A673 (cell line): ENCODE data around the gene PLEKHF1. TPM values are rescaled to one million over a fixed set of nuclear protein-coding genes. Genes with fewer than 3 reads are reported as not detected.

Experiments used
- BruUV-seq: library from RNA; stranded (reverse); fragments of 400-500 nt; replicated peaks from 2 replicates; lab custom pipeline; 2021; lab: Mats Ljungman, UMichigan
- CTCF ChIA-PET: fragments of 300-600 bp; sonication (Branson Sonifier 250); formaldehyde crosslinking; loops from one replicate; lab custom pipeline; 2022; ENCODE audit warnings: antibody characterized with exemption; lab: Charles Lee
- POLR2A ChIA-PET: fragments of 300-600 bp; sonication (Branson Sonifier 250); formaldehyde crosslinking; loops from one replicate; lab custom pipeline; 2022; ENCODE audit warnings: antibody characterized with exemption; ENCODE audit not compliant: low non-redundant PET; lab: Charles Lee
- DNase-seq: peaks from one replicate; pipeline ENCODE4 v3.0.0-alpha.2; 2015; ENCODE audit warnings: low spot score
- H3K27ac ChIP-seq: fragments of 200-600 bp; sonication (generic); 2 replicates; pipeline ENCODE4 v1.5.1; 2016; ENCODE audit warnings: mixed run types, low read depth, mild to moderate bottlenecking, mixed read lengths, antibody characterized with exemption, low read length; ENCODE audit not compliant: poor library complexity, severe bottlenecking
- H3K27me3 ChIP-seq: fragments of 200-600 bp; sonication (generic); replicated peaks from 2 replicates; pipeline ENCODE4 v1.6.1; 2017; ENCODE audit warnings: mixed run types, low read depth, mild to moderate bottlenecking, mixed read lengths, antibody characterized with exemption, low read length; ENCODE audit not compliant: insufficient read depth, poor library complexity
- H3K36me3 ChIP-seq: fragments of 200-600 bp; sonication (generic); 2 replicates; pipeline ENCODE4 v1.6.1; 2016; ENCODE audit warnings: mixed run types, mild to moderate bottlenecking, mixed read lengths, antibody characterized with exemption, low read length; ENCODE audit not compliant: insufficient read depth, poor library complexity, severe bottlenecking
- H3K4me1 ChIP-seq: fragments of 200-600 bp; sonication (generic); 2 replicates; pipeline ENCODE4 v1.6.1; 2017; ENCODE audit warnings: mixed run types, mild to moderate bottlenecking, mixed read lengths, antibody characterized with exemption, low read length; ENCODE audit not compliant: insufficient read depth, poor library complexity, severe bottlenecking
- H3K4me3 ChIP-seq: fragments of 200-600 bp; sonication (generic); 2 replicates; pipeline ENCODE4 v1.5.1; 2016; ENCODE audit warnings: low read depth, mixed run types, mild to moderate bottlenecking, mixed read lengths, low read length; ENCODE audit not compliant: poor library complexity, severe bottlenecking
- H3K9me3 ChIP-seq: fragments of 200-600 bp; sonication (generic); 2 replicates; pipeline ENCODE4 v1.6.1; 2016; ENCODE audit warnings: mixed run types, low read depth, mild to moderate bottlenecking, mixed read lengths, antibody characterized with exemption, low read length; ENCODE audit not compliant: poor library complexity, severe bottlenecking
- EZH2 ChIP-seq: fragments of 200-600 bp; sonication (generic); IDR thresholded peaks from 2 replicates; pipeline ENCODE4 v1.6.1; 2017; ENCODE audit warnings: borderline replicate concordance, low read depth, mild to moderate bottlenecking, mixed read lengths, antibody characterized with exemption, low read length; ENCODE audit not compliant: poor library complexity, severe bottlenecking
- intact Hi-C: fragments of 100-400 bp; cut with micrococcal nuclease; formaldehyde crosslinking; loops from one replicate; pipeline ENCODE4 v1.10.0; 2022; ENCODE audit not compliant: unreplicated experiment
- total RNA-seq: library from RNA; stranded (reverse); gene quantifications from 2 replicates; pipeline ENCODE4 v1.2.3, GENCODE V29; 2021
- TF ChIP-seq, protein P1 (sequence below): fragments of 300-800, 200-600 bp; sonication (generic); conservative IDR thresholded peaks from 2 replicates; pipeline ENCODE4 v1.5.1; 2017; ENCODE audit warnings: low read depth, mild to moderate bottlenecking, antibody characterized with exemption, low read length, moderate library complexity, mixed read lengths

The PLEKHF1 gene
- total RNA-seq, 1 experiment from 2014 or later, result not detected

DNA sequence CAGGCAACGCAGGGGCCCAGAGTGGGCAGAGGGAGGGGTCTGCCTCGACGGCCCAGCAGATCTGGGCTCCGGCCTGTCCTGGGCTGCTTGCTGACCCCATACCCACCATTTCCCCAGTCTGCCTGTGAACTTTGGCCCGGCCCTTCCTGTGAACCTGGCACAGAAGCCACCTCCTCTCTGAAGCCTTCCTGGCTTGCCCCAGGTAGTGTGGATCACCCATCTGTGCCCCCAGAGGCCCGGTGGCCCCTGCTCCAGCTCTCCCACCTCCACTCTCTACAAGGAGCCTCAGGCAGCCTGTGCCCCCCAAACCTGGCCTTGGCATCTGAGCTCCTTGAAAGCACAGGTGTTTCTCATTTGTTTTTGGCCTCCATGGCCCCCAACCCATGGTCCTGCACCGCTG, 15.7 kb downstream of the PLEKHF1 start:
- CTCF ChIA-PET, result no interaction called here
- BruUV-seq, result no TSS peak

GRCh38 chr19:29681422-29682235, 16.4 kb downstream of the PLEKHF1 start:
- POLR2A ChIA-PET, result no interaction called here

More for the DNA sequence above, 15.7 kb downstream of the PLEKHF1 start:
- Histone ChIP-seq H3K4me3 (no peak overlapping the region), H3K36me3 (no peaks in the 10 kb centered on the region), H3K9me3 (no peaks in the 10 kb centered on the region), H3K27ac (no peak overlapping the region), H3K4me1 (no peaks in the 10 kb centered on the region), H3K27me3 (no peaks in the 10 kb centered on the region)
- intact Hi-C loops, result no loop called here
- TF ChIP-seq EZH2, result no peak
- TF ChIP-seq, protein P1, sequence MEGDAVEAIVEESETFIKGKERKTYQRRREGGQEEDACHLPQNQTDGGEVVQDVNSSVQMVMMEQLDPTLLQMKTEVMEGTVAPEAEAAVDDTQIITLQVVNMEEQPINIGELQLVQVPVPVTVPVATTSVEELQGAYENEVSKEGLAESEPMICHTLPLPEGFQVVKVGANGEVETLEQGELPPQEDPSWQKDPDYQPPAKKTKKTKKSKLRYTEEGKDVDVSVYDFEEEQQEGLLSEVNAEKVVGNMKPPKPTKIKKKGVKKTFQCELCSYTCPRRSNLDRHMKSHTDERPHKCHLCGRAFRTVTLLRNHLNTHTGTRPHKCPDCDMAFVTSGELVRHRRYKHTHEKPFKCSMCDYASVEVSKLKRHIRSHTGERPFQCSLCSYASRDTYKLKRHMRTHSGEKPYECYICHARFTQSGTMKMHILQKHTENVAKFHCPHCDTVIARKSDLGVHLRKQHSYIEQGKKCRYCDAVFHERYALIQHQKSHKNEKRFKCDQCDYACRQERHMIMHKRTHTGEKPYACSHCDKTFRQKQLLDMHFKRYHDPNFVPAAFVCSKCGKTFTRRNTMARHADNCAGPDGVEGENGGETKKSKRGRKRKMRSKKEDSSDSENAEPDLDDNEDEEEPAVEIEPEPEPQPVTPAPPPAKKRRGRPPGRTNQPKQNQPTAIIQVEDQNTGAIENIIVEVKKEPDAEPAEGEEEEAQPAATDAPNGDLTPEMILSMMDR, result no peak
- DNase-seq, result no peak
- POLR2A ChIA-PET, result no interaction called here

GRCh38 chr19:29682236-29682895, 17.1 kb downstream of the PLEKHF1 start:
- no peak overlapping the region for H3K4me3 ChIP-seq
- POLR2A ChIA-PET, result no interaction called here
- CTCF ChIA-PET, result no interaction called here
- intact Hi-C loops, result no loop called here
- H3K9me3 ChIP-seq, result no peaks in the 10 kb centered on the region
- H3K27ac ChIP-seq, result no peak overlapping the region
- H3K4me1 ChIP-seq, result no peaks in the 10 kb centered on the region
- H3K36me3 ChIP-seq, result no peaks in the 10 kb centered on the region
- H3K27me3 ChIP-seq, result no peaks in the 10 kb centered on the region
- no peak for DNase-seq
- BruUV-seq, result no TSS peak
- TF ChIP-seq, protein P1, result no peak
- TF ChIP-seq EZH2, result no peak

More at GRCh38 chr19:29681422-29682235, 16.4 kb downstream of the PLEKHF1 start:
- no TSS peak for BruUV-seq
- Histone ChIP-seq H3K27ac (no peak overlapping the region), H3K27me3 (no peaks in the 10 kb centered on the region), H3K4me3 (no peak overlapping the region), H3K9me3 (no peaks in the 10 kb centered on the region), H3K36me3 (no peaks in the 10 kb centered on the region), H3K4me1 (no peaks in the 10 kb centered on the region)
- intact Hi-C loops, result no loop called here
- TF ChIP-seq, protein P1, result no peak
- no peak for TF ChIP-seq EZH2
- no peak for DNase-seq
- CTCF ChIA-PET, result no interaction called here
